Smooth muscle cell (in vitro differentiated cells): ENCODE results near the gene LARP1B. TPM values are rescaled to one million over a fixed set of nuclear protein-coding genes. Genes with fewer than 3 reads are reported as not detected.

ENCODE experiments used
- polyA plus RNA-seq: library from polyadenylated mRNA; unstranded; fragments of >200 nt; fragmentation: Nextera tagmentation; extraction: Ambion mirVana; gene quantifications from 2 replicates; pipeline ENCODE4 v1.2.1, GENCODE V29; 2016
- total RNA-seq: library from RNA; depleted of rRNA; stranded (reverse); fragments of >200 nt; gene quantifications from 2 replicates; pipeline ENCODE4 v1.2.3, GENCODE V29; 2014

The LARP1B gene
- total and polyA plus RNA-seq, 2 experiments from 2014 or later: 6.9 to 19.1 TPM

Other genes with a start within 250 kb of the LARP1B start
- 10.1 and 19.9 TPM in 2 replicates for gene PLK4, start 180.4 kb upstream of the LARP1B start, total RNA-seq
- gene PLK4, start 180.4 kb upstream of the LARP1B start, polyA plus RNA-seq: 6.9 and 7.1 TPM in 2 replicates
- gene MFSD8, start 96.1 kb upstream of the LARP1B start, total RNA-seq: 20.1 and 21.0 TPM in 2 replicates
- 8.2 and 11.5 TPM in 2 replicates for gene MFSD8, start 96.1 kb upstream of the LARP1B start, polyA plus RNA-seq
- 10.0 and 11.3 TPM in 2 replicates for gene ABHD18, start 95.9 kb upstream of the LARP1B start, total RNA-seq
- gene ABHD18, start 95.9 kb upstream of the LARP1B start, polyA plus RNA-seq: 3.7 and 4.3 TPM in 2 replicates
- gene PGRMC2, start 226.5 kb downstream of the LARP1B start, total RNA-seq: 56.7 and 60.1 TPM in 2 replicates
- gene PGRMC2, start 226.5 kb downstream of the LARP1B start, polyA plus RNA-seq: 52.1 and 63.1 TPM in 2 replicates